Right lobe of liver (tissue), 4 donors: Measurements from ENCODE around the gene ACBD6.

Source experiments
- POLR2A ChIP-seq: fragments of 450-650 bp; IDR thresholded peaks from one replicate; pipeline ENCODE4 v1.6.1; 2017; ENCODE audit warnings: antibody characterized with exemption, mild to moderate bottlenecking
- TF ChIP-seq, protein P1 (sequence below), 4 donors: fragments of 200-600 bp in 3 of 4; fragments of 450-650 bp in 1 of 4; IDR thresholded peaks; one replicate each; pipeline versions ENCODE4 v1.5.1 to v1.8.0; 2016 to 2022; ENCODE audit warnings: antibody characterized with exemption in 4 of 4, mild to moderate bottlenecking in 2 of 4
- donor health status: DM: no; HTN: no; CAD: no.
- donor health status: DM: no; HTN: no; CAD: no.
- donor health status: DM: no; HTN: yes; CAD: no.

DNA sequence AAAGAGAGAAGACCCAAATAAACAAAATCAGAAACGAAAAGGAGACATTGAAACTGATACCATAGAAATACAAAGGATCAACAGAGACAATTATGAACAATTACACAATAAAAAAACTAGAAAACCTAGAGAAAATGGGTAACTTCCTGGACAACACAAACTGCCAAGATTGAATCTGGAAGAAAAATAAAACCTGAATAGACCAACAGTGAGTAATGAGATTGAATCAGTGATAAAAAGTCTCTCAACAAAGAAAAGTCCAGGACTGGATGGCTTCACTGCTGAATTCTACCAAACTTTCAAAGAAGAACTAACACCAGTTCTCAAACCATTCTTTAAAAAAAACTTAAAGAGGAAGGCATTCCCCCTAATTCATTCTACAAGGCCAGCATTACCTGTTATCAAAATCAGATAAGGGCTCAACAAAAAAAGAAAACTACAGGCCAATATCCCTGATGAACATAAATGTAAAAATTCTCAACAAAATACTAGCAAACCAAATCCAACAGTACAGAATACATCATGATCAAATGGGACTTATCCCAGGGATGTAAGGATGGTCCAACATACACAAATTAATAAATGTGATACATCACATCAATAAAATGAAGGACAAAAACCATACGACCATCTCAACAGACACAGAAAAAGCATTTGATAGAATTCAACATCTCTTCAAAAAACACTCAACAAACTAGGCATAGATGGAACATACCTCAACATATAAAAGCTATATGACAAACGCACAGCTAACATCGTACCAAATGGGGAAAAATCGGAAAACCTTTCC lies 119.9 kb downstream of the ACBD6 start:
- TF ChIP-seq, protein P1, sequence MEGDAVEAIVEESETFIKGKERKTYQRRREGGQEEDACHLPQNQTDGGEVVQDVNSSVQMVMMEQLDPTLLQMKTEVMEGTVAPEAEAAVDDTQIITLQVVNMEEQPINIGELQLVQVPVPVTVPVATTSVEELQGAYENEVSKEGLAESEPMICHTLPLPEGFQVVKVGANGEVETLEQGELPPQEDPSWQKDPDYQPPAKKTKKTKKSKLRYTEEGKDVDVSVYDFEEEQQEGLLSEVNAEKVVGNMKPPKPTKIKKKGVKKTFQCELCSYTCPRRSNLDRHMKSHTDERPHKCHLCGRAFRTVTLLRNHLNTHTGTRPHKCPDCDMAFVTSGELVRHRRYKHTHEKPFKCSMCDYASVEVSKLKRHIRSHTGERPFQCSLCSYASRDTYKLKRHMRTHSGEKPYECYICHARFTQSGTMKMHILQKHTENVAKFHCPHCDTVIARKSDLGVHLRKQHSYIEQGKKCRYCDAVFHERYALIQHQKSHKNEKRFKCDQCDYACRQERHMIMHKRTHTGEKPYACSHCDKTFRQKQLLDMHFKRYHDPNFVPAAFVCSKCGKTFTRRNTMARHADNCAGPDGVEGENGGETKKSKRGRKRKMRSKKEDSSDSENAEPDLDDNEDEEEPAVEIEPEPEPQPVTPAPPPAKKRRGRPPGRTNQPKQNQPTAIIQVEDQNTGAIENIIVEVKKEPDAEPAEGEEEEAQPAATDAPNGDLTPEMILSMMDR (IDR thresholded peaks at IDR 0.05) = no peak
- TF ChIP-seq POLR2A = no peak
